ENCODE measurements around the gene UBTFL1. TPM values are rescaled to one million over a fixed set of nuclear protein-coding genes. Genes with fewer than 3 reads are reported as not detected.
"Not testable (repeated sequence)": the region's sequence is repeated elsewhere in the genome, so short reads cannot be mapped to it uniquely, and the experiment has no call there.

UBTFL1 gene, protein sequence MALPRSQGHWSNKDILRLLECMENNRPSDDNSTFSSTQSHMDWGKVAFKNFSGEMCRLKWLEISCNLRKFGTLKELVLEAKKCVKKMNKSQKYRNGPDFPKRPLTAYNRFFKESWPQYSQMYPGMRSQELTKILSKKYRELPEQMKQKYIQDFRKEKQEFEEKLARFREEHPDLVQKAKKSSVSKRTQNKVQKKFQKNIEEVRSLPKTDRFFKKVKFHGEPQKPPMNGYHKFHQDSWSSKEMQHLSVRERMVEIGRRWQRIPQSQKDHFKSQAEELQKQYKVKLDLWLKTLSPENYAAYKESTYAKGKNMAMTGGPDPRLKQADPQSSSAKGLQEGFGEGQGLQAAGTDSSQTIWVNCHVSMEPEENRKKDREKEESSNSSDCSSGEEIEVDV
- polyA plus RNA-seq (not detected in 2 replicates), polyA minus RNA-seq (not detected in 2 replicates)

DNA sequence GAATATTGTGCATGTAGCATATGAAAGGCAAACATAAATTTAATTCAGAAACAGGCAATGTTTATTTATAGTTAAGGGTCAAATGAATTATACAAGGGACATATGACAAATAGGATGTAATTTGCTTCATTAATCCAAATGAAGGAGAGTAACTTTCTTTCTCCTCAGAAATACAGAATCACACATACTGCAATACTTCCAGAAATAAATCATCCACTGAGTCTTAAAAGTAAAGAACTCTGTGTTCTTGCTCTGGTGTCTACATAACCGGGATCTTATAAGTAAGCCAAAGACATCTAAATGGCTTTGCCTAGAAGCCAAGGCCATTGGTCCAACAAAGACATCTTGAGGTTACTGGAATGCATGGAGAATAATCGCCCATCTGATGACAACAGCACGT, at the start of gene UBTFL1:
Gene UBTFL1, plus strand, starts transcription at position 301 of the 400 bp plus-strand sequence. Its CDS starts 0 bp downstream, at position 301.
- not testable (repeated sequence) for H3K27me3 ChIP-seq (ENCODE audit: insufficient read depth, low read depth, low read length); H3K9ac ChIP-seq (ENCODE audit: low read length); H4K20me1 ChIP-seq (ENCODE audit: insufficient read depth); H3K27ac ChIP-seq (ENCODE audit: low read length); H3K9me3 ChIP-seq (ENCODE audit: low read length); H3K79me2 ChIP-seq (replicated peaks; ENCODE audit: insufficient read depth, low read length); H3F3A ChIP-seq (ENCODE audit: insufficient read depth, low read length, poor library complexity, severe bottlenecking); H3K36me3 ChIP-seq (ENCODE audit: insufficient read depth, low read length); H3K4me2 ChIP-seq (ENCODE audit: low read length); H3K9me2 ChIP-seq (ENCODE audit: insufficient read depth, low read length); H3K4me3 ChIP-seq (ENCODE audit: low read length); H2AFZ ChIP-seq (ENCODE audit: low read depth, low read length)

- H3K27me3 ChIP-seq (ENCODE audit: insufficient read depth, low read depth, low read length); H3K4me2 ChIP-seq (ENCODE audit: low read length); H3K4me3 ChIP-seq (ENCODE audit: low read length); H3K9ac ChIP-seq (ENCODE audit: low read length); H3K9me2 ChIP-seq (ENCODE audit: insufficient read depth, low read length); H3K79me2 ChIP-seq (replicated peaks; ENCODE audit: insufficient read depth, low read length); H3F3A ChIP-seq (ENCODE audit: insufficient read depth, low read length, poor library complexity, severe bottlenecking); H4K20me1 ChIP-seq (ENCODE audit: insufficient read depth); H3K9me3 ChIP-seq (ENCODE audit: low read length); H3K27ac ChIP-seq (ENCODE audit: low read length); H2AFZ ChIP-seq (ENCODE audit: low read depth, low read length); H3K36me3 ChIP-seq (ENCODE audit: insufficient read depth, low read length): not testable (repeated sequence)
Observed at GRCh38 chr11:90051591-90052209, 34.0 kb upstream of the UBTFL1 start.

DNA sequence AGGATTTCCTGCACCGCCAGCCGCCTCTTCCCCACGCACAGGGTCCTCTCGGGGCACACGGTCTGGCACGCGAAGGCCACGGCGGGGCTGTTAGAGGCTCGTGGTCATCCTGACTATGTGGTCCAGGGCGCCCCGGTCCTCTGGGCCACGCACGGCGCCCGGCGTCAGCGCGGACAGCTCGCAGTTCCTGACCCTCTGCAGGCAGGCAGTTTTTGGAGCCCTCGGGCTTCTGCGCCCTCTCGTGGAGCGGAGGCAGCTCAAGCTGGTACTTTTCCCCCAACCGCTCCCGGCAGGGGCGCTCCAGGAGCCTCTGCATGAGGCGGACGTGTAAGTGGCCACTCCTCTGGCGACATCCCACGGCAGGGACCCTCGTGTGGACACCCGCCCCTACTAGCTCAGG, 33.4 kb upstream of the UBTFL1 start:
- not testable (repeated sequence) for H3K36me3 ChIP-seq (ENCODE audit: insufficient read depth, low read length); H3K9ac ChIP-seq (ENCODE audit: low read length); H3K79me2 ChIP-seq (replicated peaks; ENCODE audit: insufficient read depth, low read length); H4K20me1 ChIP-seq (ENCODE audit: insufficient read depth); H3K9me3 ChIP-seq (ENCODE audit: low read length); H3K4me3 ChIP-seq (ENCODE audit: low read length); H3K4me2 ChIP-seq (ENCODE audit: low read length); H3K9me2 ChIP-seq (ENCODE audit: insufficient read depth, low read length); H3K27me3 ChIP-seq (ENCODE audit: insufficient read depth, low read depth, low read length); H3F3A ChIP-seq (ENCODE audit: insufficient read depth, low read length, poor library complexity, severe bottlenecking); H2AFZ ChIP-seq (ENCODE audit: low read depth, low read length); H3K27ac ChIP-seq (ENCODE audit: low read length)

GRCh38 chr11:90053545-90053944, 32.2 kb upstream of the UBTFL1 start:
- H3K27ac ChIP-seq (ENCODE audit: low read length); H3K9me3 ChIP-seq (ENCODE audit: low read length); H2AFZ ChIP-seq (ENCODE audit: low read depth, low read length); H3K79me2 ChIP-seq (replicated peaks; ENCODE audit: insufficient read depth, low read length); H3K36me3 ChIP-seq (ENCODE audit: insufficient read depth, low read length); H3K9ac ChIP-seq (ENCODE audit: low read length); H3K9me2 ChIP-seq (ENCODE audit: insufficient read depth, low read length); H3F3A ChIP-seq (ENCODE audit: insufficient read depth, low read length, poor library complexity, severe bottlenecking); H4K20me1 ChIP-seq (ENCODE audit: insufficient read depth); H3K4me3 ChIP-seq (ENCODE audit: low read length); H3K27me3 ChIP-seq (ENCODE audit: insufficient read depth, low read depth, low read length); H3K4me2 ChIP-seq (ENCODE audit: low read length): not testable (repeated sequence)

GRCh38 chr11:90088731-90089130, 3.0 kb downstream of the UBTFL1 start:
- not testable (repeated sequence) for H3K9ac ChIP-seq (ENCODE audit: low read length); H4K20me1 ChIP-seq (ENCODE audit: insufficient read depth); H3K9me2 ChIP-seq (ENCODE audit: insufficient read depth, low read length); H3K27me3 ChIP-seq (ENCODE audit: insufficient read depth, low read depth, low read length); H3F3A ChIP-seq (ENCODE audit: insufficient read depth, low read length, poor library complexity, severe bottlenecking); H3K79me2 ChIP-seq (replicated peaks; ENCODE audit: insufficient read depth, low read length); H2AFZ ChIP-seq (ENCODE audit: low read depth, low read length); H3K9me3 ChIP-seq (ENCODE audit: low read length); H3K36me3 ChIP-seq (ENCODE audit: insufficient read depth, low read length); H3K4me2 ChIP-seq (ENCODE audit: low read length); H3K4me3 ChIP-seq (ENCODE audit: low read length); H3K27ac ChIP-seq (ENCODE audit: low read length)

DNA sequence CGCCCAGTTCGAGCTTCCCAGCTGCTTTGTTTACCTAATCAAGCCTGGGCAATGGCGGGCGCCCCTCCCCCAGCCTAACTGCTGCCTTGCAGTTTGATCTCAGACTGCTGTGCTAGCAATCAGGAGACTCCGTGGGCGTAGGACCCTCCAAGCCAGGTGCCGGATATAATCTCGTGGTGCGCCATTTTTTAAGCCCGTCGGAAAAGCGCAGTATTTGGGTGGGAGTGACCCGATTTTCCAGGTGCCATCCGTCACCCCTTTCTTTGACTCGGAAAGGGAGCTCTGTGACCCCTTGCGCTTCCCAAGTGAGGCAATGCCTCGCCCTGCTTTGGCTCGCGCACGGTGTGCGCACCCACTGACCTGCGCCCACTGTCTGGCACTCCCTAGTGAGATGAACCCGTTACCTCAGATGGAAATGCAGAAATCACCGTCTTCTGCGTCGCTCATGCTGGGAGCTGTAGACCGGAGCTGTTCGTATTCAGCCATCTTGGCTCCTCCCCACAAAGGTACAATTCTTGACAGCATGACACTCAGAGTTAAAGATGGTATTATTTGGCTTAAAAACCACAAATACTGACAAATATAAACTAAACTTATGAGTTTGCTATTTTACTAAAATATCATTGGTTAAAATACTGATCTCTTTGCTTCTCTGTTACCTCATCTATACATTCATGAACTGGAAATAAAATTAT, 9.6 kb downstream of the UBTFL1 start:
- not testable (repeated sequence) for H3K27me3 ChIP-seq (ENCODE audit: insufficient read depth, low read depth, low read length); H3K4me2 ChIP-seq (ENCODE audit: low read length); H3F3A ChIP-seq (ENCODE audit: insufficient read depth, low read length, poor library complexity, severe bottlenecking); H4K20me1 ChIP-seq (ENCODE audit: insufficient read depth); H2AFZ ChIP-seq (ENCODE audit: low read depth, low read length); H3K36me3 ChIP-seq (ENCODE audit: insufficient read depth, low read length); H3K9ac ChIP-seq (ENCODE audit: low read length); H3K27ac ChIP-seq (ENCODE audit: low read length); H3K9me2 ChIP-seq (ENCODE audit: insufficient read depth, low read length); H3K79me2 ChIP-seq (replicated peaks; ENCODE audit: insufficient read depth, low read length); H3K4me3 ChIP-seq (ENCODE audit: low read length); H3K9me3 ChIP-seq (ENCODE audit: low read length)

DNA sequence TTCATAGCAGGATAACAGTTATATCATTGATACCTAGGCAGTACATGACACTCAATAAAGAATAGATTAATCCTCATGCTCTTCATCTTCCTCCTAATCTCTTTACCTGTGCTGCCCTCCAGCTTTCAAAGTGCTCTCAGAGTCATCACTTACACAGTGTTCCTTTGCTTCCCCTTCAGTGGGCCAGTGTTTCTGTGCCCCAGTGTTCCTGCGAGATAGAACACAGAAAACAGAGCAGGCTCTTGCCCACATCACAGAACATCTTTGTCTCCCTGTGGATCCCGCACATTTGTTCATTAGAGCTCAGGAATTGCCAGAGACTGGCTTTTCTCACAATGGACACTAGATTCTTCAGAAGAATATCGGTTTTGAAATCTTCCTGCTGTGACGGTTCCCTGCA, 12.5 kb downstream of the UBTFL1 start:
- H3K27me3 ChIP-seq (ENCODE audit: insufficient read depth, low read depth, low read length); H4K20me1 ChIP-seq (ENCODE audit: insufficient read depth); H3K4me3 ChIP-seq (ENCODE audit: low read length); H3K79me2 ChIP-seq (replicated peaks; ENCODE audit: insufficient read depth, low read length); H3K4me2 ChIP-seq (ENCODE audit: low read length); H2AFZ ChIP-seq (ENCODE audit: low read depth, low read length); H3K27ac ChIP-seq (ENCODE audit: low read length); H3K36me3 ChIP-seq (ENCODE audit: insufficient read depth, low read length); H3K9ac ChIP-seq (ENCODE audit: low read length); H3F3A ChIP-seq (ENCODE audit: insufficient read depth, low read length, poor library complexity, severe bottlenecking); H3K9me3 ChIP-seq (ENCODE audit: low read length); H3K9me2 ChIP-seq (ENCODE audit: insufficient read depth, low read length): not testable (repeated sequence)

Data from neural cell (in vitro differentiated cells).